HG02884 (cell line): ENCODE results near the gene PCBP3.
"Not testable (repeated sequence)": the region's sequence is repeated elsewhere in the genome, so short reads cannot be mapped to it uniquely, and the experiment has no call there.

ENCODE experiments used
- ATAC-seq: cut with Tn5 transposase; IDR thresholded peaks from one replicate; pipeline ENCODE4 v1.9.1; 2021; ENCODE audit warnings: mild to moderate bottlenecking, moderate library complexity; ENCODE audit not compliant: unreplicated experiment

PCBP3 gene

DNA sequence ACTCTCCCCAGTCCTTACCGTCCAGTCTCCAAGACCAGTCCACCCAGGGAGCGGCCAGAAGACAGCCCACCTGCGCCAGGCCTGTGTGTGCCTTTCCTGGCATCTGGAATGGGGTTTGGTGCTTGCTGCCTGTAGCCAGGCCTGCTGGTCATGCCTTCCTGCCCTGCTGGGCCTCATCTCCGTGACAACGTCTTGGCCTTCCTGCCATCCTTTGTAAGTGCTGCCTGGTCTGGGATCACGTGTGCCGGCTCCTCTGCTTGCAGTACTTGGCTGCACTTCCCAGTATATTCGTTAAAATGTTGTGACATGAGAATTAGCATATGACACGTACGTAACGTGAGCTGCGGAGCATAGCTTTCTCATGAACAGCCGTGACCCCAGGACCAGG lies 192.7 kb downstream of the PCBP3 start:
- ATAC-seq = no peak

DNA sequence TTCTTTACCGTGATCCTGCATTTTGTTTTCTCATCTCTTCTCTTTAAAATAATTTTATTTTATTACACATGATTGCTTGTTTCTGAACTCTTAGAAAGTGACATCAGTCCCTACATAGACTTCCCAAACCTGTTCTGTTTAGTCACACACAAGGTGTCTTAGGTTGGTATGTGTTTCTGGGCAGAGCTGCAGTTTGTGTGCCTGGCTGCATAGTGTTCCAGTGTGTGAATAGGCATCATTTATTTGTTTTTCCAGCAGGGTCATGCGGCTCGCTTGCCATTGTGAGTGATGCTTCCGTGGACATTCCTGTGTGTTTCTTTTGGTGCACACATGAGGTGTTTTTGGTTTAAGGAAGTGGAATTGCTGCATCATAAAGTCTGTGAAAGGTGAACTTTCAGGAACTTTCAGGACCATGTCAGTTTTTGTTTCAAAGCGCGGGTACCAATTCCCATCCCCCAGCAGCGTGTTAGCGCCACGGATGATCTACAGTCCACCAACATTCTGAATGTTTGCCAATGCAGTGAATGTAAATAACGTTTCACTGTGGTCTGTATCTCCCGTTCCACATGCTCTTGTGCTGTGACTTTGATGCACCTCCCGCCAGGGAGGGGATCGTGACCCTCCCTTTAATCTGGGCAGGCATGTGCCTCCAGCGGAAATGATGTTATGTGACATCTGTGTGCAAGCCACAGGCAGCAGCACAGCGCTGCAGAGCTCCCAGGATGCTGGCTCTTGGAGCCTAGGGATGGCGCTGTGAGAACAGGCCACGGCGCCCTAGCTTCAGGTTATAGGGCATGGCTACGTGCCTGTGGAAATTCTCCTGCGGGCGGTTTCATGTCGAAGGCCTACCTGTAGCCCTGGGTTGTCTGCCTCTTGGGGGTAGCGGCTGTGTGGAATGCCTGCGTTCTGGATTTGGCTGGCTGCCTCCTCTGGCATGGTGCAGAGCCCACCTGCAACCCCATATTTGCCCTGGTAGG lies 193.5 kb downstream of the PCBP3 start:
- no peak for ATAC-seq

GRCh38 chr21:45837936-45838335 lies 194.4 kb downstream of the PCBP3 start:
- no peak for ATAC-seq

DNA sequence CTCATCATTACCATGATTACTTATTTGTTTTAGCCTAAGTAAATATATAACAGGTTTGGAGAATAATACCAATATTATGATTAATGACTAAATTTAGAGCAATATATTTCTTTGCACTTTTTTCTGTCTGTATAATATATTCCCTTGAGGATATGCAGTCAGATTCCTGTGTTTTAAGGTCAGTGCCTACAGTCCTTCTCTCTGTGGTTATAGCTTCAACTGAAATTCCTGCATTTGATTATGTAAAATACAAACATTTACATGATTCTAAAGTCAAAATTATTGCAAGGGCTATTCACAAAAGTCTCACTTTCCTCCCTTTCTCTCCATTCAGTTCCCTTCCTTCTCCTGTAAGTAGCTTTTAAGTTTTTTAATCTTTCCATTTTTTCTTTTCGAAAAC lies 195.1 kb downstream of the PCBP3 start:
- ATAC-seq = no peak

DNA sequence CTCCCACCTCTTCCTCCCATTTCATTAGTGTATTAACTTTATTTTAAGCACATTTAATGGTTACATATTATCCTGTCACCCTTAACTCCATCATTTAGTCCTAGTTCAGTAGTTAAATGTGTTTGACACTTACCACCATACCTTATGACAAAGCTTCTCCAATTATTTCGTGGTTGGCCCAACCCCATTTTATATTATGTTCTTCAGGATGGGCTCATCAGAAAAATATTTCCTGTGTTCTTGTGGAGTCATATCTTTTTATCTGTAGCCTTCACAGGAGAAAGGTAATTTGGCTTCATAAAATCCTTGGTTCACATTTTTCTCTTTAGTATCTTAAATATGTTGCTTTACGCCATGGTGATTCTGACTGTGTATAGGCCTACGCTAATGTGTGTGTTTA lies 195.7 kb downstream of the PCBP3 start:
- no peak for ATAC-seq

DNA sequence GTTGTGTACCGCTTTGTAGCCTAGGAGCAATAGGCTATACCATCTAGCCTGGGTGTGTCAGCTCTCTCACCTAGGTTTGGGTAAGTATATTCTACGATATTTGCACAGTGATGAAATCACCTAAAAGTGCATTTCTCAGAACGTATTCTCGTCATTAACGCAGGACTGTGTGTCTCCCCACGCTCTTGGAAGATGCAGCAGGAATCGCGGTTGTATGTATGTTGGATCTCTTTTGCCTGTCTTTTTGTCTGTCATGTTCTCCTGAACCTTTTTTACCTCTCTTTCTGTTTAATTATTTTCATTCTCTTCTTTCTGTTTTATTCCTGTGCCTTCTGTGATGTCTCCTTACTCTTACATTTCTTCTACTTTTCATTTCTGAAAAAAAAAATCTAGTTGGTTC lies 197.5 kb downstream of the PCBP3 start:
- ATAC-seq = no peak

DNA sequence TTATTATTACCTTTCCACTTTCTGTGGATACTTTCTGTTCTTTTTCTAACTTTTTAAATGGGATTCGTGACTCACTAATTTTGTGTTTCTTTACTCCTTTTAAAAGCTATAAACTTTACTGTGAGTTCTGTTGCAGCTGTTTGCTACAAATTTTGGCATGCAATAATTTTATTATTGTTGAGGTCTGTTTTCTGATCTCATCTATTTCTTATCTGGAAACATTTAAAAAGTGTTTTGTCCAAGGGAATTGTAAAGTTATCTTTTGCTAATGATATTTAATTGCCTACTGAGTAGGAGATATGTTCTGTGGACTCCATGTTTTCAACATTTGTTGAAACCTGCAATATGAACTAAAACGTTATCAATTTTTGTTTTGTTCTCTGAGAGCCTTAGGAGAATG lies 199.9 kb downstream of the PCBP3 start:
- ATAC-seq = no peak

GRCh38 chr21:45844181-45844580 lies 200.7 kb downstream of the PCBP3 start:
- ATAC-seq = no peak

- no peak for ATAC-seq
Measured at GRCh38 chr21:45845063-45845769, 201.7 kb downstream of the PCBP3 start.

DNA sequence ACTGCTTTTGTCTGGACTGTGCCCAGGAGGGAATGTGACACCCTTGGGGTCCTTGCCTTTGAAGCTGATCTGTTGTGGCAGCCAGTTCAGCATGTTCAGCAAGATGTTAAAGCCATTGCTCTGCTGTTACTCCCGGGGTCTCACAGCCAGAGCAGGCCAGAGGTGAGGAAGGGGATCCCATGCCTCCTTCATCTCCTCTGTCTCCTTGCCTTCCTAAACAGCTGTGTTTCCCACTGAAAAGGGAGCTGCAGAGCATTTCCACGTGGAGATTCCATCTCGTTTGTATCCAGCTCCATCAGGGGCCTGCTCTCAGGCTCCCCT lies 202.2 kb downstream of the PCBP3 start:
- no peak for ATAC-seq

DNA sequence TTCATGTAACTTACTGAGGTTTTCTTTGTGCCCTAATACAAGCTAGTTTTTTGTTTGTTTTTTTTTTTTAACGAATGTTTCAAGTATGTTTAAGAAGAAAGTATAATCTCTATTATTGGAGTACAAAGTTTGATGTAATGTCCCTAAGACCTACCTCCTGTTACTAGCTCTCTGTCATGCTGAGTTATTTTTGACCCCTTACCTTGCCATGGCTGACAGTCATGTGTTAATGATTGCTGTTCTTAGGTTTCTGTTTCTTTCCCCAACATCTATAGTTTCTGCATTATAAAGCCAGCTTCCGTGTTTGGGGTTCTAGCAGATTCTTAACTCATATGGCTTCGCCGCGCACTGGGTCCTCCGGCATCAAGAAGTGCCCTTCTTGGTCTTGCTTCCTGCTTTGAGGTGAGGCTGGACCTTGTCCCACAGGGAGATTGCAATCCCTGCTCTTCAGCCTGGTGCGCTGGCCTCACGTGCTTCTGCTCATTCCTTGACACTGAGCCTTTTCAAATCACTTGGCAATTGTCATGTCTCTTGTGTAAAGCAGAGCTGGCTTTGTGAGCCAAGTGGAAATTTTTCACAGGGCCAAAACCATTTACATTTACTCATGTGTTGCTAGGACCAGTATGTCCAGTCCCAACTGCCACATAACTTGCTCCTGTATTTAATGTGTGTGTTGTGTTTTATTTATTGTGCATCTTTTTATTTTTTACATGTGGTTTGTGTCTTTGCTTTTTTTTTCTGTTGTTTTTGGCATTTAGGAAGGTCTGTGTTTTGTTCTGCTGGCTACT lies 203.0 kb downstream of the PCBP3 start:
- no peak for ATAC-seq

DNA sequence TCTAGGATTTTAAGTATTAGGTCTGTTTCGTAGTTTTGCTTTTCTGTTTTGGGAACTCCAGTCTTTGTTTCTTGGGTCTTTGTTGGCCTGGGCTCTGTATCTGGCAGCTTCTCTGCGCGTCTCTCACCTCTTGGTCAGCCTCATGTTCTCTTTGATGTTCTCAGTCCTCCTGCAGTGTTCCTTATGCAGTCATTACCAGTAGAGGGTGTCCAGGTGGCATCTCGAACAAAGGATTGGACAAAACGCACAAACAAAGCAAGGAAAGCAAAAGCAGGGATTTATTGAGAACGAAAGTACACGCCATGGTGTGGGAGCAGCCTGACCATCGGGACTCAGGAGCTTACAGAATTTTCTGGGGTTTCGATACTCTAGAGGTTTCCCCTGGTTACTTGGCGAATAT lies 204.3 kb downstream of the PCBP3 start:
- ATAC-seq = no peak

DNA sequence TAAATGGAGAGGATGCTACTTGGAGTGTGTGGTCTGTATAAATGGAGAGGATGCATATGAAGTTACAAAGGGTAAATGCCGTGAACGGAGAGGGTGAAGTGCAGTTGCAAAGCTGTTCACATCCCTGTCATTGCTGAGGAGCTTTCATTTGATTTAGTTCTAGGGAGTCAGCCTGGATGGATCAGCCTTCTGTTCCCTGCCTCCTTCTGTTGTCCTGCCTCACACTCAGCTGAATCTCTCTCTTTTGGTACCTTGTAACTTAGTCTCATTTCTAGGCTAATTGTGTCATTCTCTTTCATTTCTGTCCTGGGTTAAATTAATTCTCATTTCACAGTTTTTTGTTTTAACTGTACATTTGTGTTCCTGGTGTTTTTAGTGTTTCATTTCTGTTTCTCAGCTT lies 204.8 kb downstream of the PCBP3 start:
- ATAC-seq = no peak

GRCh38 chr21:45848805-45849204 lies 205.3 kb downstream of the PCBP3 start:
- ATAC-seq = no peak

DNA sequence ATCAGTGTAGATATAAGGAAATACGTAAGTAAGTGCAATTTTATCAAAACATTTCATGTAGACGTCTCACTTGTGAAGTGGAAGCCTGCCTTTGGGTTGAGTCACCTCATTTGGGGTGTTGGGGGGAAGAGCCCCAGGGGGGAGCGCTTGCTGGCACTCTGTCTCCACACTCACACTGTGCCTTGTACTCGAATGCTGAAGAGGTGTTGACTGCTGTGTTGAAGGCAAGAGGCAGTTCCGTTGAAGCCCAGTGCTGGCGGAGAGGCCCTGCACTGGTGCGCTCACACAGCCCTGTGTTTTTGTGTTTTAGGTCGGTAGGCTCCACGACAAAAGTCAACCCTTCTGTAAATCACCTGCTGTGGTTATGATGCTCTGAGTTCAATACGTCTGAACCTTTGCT lies 206.1 kb downstream of the PCBP3 start:
- ATAC-seq = no peak

- ATAC-seq = no peak
Measured at GRCh38 chr21:45850181-45850580, 206.7 kb downstream of the PCBP3 start.

GRCh38 chr21:45852386-45852785 lies 208.9 kb downstream of the PCBP3 start:
- ATAC-seq = not testable (repeated sequence)

DNA sequence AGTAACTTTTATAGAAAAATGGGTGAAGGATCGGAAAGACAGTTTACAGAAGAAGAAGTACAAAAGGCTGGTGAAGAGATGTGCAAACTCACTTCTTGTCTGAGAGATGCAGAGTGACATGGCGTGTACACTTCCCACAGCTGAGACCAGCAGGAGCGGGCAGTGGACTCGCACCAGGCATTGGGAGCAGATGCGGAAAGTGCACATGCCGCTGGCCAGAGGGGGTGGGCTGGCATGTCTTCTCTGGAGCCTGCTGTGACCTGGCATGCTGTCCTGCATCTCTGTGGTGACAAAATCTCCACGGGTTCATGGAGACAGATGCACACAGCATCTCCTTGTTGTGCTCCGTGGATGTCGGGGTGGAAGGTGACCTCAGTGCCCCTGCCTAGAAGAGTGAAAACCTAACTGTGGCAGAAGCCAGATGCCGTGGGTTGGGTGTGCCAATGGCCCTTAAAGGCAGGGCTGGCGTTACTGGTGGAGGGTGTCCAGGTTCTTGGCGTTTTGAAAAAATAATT lies 209.4 kb downstream of the PCBP3 start:
- ATAC-seq = no peak

- no peak for ATAC-seq
Measured at GRCh38 chr21:45853703-45854342, 210.3 kb downstream of the PCBP3 start.

DNA sequence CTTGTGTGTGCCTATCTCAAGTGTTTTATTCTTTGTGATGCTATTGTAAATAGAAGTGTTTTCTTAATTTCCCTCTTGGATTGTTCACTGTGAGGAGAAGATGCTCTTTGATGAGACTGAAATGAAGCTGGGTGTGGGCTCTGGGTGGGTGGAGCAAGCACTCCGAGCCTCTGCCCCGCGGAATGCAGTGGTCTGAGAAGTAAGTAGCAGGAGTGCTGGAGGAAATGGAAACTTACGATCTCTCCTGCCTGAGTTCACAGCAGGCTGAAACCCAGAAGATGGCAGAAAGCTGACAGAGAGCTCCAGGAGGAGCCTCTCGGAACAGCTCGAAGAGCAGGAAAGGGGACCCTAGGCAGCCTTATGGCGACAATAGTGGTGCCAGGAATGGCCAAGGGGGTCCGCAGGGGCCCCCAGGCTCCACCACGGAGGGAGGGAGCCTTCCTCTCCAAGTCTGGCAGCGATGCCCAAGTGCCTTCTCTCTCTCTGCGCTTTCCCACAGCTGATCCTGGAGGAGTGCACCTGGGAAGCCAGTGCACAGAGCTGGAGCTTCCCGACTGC lies 211.2 kb downstream of the PCBP3 start:
- ATAC-seq = no peak
